Progenitor cell of endocrine pancreas (in vitro differentiated cells): ENCODE results near the gene EML4. TPM values are rescaled to one million over a fixed set of nuclear protein-coding genes. Genes with fewer than 3 reads are reported as not detected.

ENCODE experiments used
- DNase-seq: peaks from one replicate; pipeline ENCODE4 v3.0.0; 2021; ENCODE audit warnings: low spot score; ENCODE audit not compliant: unreplicated experiment
- H3K27ac Mint-ChIP-seq: 2 replicates; pipeline ENCODE4 v1.8.0; 2021; ENCODE audit warnings: mild to moderate bottlenecking, moderate library complexity, mixed read lengths
- H3K27me3 Mint-ChIP-seq: 2 replicates; pipeline ENCODE4 v1.8.0; 2021; ENCODE audit warnings: mixed read lengths
- H3K36me3 Mint-ChIP-seq: 2 replicates; pipeline ENCODE4 v1.8.0; 2022; ENCODE audit warnings: mixed read lengths; ENCODE audit not compliant: insufficient read depth
- H3K4me1 Mint-ChIP-seq: 2 replicates; pipeline ENCODE4 v1.8.0; 2021; ENCODE audit warnings: low read depth, mixed read lengths
- H3K4me3 Mint-ChIP-seq: 2 replicates; pipeline ENCODE4 v1.8.0; 2021; ENCODE audit warnings: low read depth, mild to moderate bottlenecking, moderate library complexity, mixed read lengths
- H3K9me3 Mint-ChIP-seq: 2 replicates; pipeline ENCODE4 v1.8.0; 2021; ENCODE audit warnings: low read depth, mixed read lengths
- total RNA-seq: library from RNA; stranded (reverse); gene quantifications from 2 replicates; pipeline ENCODE4 v1.2.1, GENCODE V29; 2021
- TF ChIP-seq, protein P1 (sequence below): fragments of 200-600 bp; sonication (generic); IDR thresholded peaks from one replicate; pipeline ENCODE4 v1.5.0; 2021; ENCODE audit warnings: antibody characterized with exemption, mild to moderate bottlenecking; ENCODE audit not compliant: unreplicated experiment

The EML4 gene
- total RNA-seq, 1 donor from 2014 or later = 75.7 TPM

DNA sequence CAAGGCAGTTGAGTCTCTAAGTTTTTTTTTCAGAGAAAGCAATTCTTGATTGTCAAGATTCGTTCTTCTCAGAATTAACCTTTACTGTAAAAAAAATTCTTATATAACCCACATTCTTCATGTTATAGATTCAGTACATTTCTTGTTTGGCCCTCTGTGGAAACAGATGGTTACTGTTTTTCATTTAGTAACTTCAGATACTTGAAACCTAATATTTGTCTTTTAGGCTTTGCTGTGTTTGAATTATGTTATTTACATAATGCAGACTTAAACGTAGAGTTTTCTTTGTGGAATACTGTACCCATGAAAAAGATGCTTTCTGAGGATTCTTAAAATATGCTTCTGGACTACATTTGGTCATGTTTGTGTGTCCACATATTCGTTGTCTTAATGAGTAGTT, 48.2 kb downstream of the EML4 start:
- Mint-ChIP-seq H3K36me3 (peaks cover 5% of the 10 kb centered on the region), H3K27me3 (no peaks in the 10 kb centered on the region), H3K9me3 (no peaks in the 10 kb centered on the region), H3K4me3 (no peak overlapping the region), H3K27ac (no peak overlapping the region), H3K4me1 (peaks cover 14% of the 10 kb centered on the region)
- TF ChIP-seq, protein P1, sequence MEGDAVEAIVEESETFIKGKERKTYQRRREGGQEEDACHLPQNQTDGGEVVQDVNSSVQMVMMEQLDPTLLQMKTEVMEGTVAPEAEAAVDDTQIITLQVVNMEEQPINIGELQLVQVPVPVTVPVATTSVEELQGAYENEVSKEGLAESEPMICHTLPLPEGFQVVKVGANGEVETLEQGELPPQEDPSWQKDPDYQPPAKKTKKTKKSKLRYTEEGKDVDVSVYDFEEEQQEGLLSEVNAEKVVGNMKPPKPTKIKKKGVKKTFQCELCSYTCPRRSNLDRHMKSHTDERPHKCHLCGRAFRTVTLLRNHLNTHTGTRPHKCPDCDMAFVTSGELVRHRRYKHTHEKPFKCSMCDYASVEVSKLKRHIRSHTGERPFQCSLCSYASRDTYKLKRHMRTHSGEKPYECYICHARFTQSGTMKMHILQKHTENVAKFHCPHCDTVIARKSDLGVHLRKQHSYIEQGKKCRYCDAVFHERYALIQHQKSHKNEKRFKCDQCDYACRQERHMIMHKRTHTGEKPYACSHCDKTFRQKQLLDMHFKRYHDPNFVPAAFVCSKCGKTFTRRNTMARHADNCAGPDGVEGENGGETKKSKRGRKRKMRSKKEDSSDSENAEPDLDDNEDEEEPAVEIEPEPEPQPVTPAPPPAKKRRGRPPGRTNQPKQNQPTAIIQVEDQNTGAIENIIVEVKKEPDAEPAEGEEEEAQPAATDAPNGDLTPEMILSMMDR = no peak
- DNase-seq = no peak

DNA sequence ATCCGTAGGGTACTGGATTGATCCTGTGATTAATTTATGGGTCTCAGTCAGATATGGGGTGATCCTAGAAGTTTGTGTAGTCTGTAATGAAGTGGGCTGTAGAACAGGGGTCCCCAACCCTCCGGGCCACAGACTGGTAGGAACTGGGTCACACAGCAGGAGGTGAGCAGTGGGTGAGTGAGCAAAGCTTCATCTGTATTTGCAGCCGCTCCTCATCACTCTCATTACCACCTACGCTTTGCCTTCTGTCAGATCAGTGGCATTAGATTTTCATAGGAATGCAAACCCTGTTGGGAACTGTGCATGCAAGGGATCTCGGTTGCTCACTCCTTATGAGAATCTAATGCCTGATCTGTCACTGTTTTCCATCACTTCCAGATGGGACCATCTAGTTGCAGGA, 48.8 kb downstream of the EML4 start:
- Mint-ChIP-seq H3K4me3 (no peak overlapping the region), H3K4me1 (peaks cover 14% of the 10 kb centered on the region), H3K9me3 (no peaks in the 10 kb centered on the region), H3K27ac (no peak overlapping the region), H3K36me3 (peaks cover 5% of the 10 kb centered on the region), H3K27me3 (no peaks in the 10 kb centered on the region)
- DNase-seq = no peak
- TF ChIP-seq, protein P1 = no peak

DNA sequence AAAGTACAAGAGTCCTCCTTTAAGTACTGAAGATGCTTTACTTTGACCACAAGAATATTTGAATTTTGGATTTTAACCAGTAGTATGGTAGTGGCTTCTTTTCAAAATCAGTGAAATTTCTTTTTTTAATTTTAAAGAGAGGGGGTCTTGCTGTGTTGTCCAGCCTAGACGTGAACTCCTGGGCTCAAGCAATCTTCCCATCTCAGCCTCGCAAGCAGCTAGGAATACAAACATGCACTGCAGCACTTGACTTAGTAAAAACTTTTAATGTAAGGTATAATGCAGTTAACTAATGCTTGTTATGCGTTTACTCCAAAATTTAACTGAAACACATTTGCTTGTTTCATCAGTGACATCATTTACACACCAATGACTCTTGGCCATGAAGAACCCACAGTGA, 49.6 kb downstream of the EML4 start:
- H3K27ac Mint-ChIP-seq = no peak overlapping the region

DNA sequence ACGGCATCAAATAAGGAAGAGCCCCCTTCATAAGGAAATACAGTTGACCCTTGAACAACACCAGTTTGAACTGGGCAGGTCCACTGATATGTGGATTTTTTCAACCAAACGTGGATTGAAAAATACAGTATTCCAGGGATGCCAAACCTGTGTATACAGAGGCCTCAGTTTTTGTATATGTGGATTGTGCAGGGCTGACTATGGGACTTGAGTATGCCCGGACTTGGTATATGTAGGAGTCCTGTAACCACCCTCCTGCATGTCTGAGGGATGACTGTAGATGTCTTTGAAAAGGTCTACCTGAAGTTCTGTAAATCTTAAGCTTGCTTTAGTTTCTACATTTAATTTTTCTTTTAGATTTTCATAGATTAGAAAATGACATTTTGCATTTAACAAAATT, 50.0 kb downstream of the EML4 start:
- H3K4me1 Mint-ChIP-seq = peaks cover 21% of the 10 kb centered on the region
- peaks cover 6% of the 10 kb centered on the region for H3K36me3 Mint-ChIP-seq
- no peak overlapping the region for H3K27ac Mint-ChIP-seq
- TF ChIP-seq, protein P1 = no peak
- H3K4me3 Mint-ChIP-seq = no peak overlapping the region
- no peaks in the 10 kb centered on the region for H3K27me3 Mint-ChIP-seq
- DNase-seq = no peak
- H3K9me3 Mint-ChIP-seq = no peaks in the 10 kb centered on the region

More for the DNA sequence above, 49.6 kb downstream of the EML4 start:
- TF ChIP-seq, protein P1 = no peak
- H3K36me3 Mint-ChIP-seq = peaks cover 6% of the 10 kb centered on the region
- H3K9me3 Mint-ChIP-seq = no peaks in the 10 kb centered on the region
- peaks cover 20% of the 10 kb centered on the region for H3K4me1 Mint-ChIP-seq
- no peak overlapping the region for H3K4me3 Mint-ChIP-seq
- DNase-seq = no peak
- H3K27me3 Mint-ChIP-seq = no peaks in the 10 kb centered on the region

DNA sequence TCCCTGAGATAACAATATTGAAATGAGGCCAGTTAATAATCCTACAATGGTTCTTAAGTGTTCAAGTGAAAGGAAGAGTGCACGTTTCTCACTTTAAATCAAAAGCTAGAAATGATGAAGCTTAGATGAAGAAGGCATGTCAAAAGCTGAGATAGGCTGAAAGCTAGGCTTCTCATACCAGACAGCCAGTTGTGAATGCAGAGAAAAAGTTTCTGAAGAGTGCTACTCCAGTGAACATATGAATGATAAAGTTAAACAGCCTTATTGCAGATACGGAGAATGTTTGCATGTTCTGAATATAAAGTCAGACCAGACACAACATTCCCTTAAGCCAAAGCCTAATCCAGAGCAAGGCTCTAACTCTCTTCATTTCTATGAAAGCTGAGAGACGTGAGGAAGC, 51.4 kb downstream of the EML4 start:
- TF ChIP-seq, protein P1 = no peak
- Mint-ChIP-seq H3K4me3 (no peak overlapping the region), H3K27me3 (no peaks in the 10 kb centered on the region), H3K9me3 (no peaks in the 10 kb centered on the region), H3K27ac (no peak overlapping the region), H3K36me3 (peaks cover 6% of the 10 kb centered on the region), H3K4me1 (peaks cover 26% of the 10 kb centered on the region)
- no peak for DNase-seq
